NCI-H1436 treated with DMSO at 0.1 percent for 48 hours (cell line): ENCODE results near the gene PPM1A.
A peak's percentile ranks its signal among the peaks of the same experiment; 100 is the strongest.

Source experiments
- DNase-seq: peaks from one replicate; lab custom pipeline; 2025; lab: John Stamatoyannopoulos, UW

The PPM1A gene

DNA sequence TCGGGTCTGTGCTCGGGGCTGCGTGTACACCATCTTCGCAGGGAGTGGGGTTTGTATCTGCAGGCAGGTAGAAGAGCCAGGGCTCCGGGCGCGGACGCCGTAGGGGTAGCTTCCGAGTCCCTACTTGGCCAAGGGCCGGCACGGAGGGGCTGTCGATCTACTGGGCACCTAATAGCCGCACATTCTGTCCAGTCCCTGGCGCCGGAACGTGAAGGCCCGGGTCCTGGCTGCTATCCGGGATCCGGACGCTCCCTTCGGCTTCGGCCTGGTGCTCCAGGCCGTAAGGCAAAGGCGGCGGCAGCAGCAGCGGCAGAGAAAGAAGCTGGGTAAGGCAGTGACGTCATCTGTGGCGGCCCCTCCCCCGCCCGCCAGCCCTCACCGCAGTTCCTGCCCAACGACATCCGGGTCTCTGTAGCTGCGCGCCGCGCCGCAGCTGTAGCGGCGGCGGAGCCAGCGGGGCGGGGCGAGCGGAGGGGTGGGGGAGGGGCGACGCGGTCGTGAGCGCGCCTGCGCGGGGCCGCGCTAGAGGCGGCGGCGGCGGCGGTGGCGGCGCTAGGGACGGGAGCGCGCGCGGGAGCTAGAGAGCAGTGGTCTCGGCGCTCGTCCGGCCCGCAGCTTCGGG, at the start of gene PPM1A:
Gene PPM1A (plus strand): TSS at position 525 of the 622 bp plus-strand sequence. CDS start 33,483 bp downstream, outside the sequence.
- DNase-seq, result peak; percentile 69

DNA sequence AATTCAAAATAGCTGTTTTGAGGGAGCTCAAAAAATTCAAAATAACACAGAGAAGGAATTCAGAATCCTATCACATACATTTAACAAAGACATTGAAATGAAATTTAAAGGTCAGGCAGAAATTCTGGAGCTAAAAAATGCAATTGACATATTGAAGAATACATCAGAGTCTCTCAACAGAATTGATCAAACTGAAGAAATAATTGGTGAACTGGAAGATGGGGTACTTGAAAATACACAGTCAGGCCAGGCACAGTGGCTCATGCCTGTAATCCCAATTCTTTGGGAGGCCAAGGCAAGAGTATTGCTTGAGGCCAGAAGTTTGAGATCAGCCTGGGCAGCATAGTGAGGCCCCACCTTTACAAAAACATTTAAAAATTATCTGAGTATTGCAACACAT, 49.7 kb upstream of the PPM1A start:
- no peak for DNase-seq

DNA sequence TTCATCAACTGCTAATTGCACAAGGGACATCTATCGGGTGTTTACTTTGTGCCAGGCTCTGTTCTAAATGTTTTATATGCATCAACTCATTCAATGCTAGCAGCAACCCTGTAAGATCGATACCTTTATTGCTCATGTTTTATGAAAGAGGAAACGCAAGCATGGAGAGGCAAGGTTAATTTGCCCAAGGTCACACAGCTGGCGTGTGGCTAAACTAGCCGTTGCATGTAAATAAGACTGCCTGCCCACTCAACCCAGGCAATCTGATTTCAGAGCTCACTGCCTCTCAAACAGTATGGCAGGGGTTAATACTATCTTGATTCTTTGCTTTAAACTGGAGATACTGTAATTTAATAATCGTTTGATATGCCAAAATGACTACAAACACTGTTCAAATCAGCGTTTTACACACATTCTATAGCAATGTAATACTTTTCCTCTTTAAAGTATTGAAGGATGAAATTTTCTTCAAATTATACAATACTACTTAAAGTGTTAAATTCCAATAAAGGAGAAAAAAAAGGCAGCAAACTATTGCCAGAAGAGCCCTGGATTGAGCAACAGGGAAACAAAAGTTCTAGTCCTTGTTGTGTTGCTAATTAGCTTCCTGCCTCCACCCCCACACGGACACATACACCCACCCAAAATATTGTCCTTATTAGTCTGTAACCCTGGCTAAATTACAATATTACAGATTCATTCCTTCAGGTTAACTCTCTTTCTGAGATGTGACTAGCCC, 44.7 kb upstream of the PPM1A start:
- DNase-seq, result no peak

DNA sequence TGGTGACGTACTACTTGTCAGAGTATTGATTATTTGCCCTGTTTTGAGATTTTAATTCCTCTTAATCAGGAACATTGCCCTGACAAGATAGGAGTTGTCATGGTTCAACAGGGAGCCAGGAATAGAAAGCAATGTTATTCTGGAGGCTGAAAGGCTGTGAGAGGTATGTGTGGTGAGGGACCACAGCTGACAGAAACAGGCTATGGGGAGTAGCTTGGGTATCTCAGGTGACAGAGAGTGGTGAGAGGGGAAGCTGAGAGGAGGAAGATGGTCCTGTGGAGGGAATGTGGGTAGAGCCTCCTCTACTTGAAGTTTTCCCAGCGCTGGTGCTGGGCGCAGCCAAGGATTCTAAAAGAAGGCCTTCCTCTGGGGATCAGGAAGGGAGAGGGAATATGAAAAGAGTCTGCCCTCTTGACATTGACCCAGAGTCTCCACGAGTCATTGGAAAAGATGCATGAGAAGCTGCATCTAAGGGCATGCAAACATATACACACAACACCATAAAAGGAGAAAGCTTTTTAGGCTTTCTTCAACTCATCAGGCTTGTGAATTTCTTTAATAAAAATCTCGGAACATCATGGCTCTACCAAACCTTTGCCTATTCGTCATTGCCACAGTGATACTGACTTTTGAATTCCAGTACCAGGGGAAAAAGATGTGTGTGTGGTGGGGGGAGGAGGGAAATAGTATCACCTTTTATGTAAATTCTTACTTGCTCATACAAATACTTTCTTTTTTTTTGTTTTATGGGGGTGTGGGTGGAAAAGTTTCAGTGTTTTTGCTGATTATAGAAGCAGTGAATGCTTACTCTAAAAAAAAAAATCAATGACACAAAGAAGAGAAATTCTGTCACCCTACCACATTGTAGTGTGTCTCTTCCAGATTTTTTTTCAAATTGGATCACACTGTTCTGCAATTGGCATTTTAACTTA, 43.9 kb upstream of the PPM1A start:
- no peak for DNase-seq

DNA sequence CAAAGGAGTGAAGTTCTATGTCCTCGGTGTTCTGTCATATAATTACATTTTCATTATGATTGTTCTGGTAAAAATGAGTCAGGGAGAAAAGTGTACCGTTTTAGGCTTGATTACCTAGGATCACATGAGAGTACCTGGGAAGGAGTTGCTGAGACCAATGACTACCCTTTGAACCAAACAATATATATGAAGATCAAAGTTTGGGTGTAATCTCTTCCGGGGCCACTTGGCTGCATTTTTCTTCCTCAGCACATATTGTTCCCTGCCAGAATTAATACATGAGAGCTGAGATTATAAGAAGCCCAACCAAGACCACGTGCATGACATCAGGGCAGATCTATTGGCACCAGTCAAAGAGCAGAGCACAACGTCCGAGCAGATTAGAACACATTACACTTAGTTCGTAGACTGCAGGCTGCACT, 42.8 kb upstream of the PPM1A start:
- no peak for DNase-seq

DNA sequence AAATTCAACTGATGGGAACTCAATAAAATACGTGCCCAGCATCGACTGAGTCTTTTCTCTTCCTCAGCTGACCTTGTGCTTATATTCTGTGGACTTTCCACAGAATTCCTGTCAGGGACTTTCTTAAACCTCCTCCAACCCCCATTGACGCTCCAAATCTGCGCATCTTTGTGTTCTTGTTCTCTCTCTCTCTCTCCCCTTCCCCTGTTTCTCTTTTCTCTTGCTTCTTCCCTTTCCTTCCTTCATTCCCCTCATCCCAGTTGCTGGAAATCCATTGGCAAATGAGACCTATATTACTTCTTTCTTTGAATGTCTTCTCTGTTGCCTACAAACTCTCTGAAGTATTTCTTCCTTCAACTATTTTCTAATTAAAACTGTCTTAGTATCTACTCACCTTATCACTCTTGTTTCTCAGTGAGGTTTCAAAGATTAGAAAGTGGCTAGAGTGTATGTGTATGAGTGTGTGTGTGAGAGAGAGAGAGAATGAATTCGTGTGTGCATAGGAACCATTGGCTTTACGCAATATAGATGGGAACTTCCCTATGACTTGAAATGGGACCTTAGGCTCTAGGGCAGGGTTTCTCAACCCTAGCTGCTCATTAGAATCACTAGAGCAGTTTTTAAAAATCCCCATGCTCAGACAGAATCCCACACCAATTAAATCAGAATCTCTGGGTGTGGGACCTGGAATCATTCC, 42.0 kb upstream of the PPM1A start:
- no peak for DNase-seq

DNA sequence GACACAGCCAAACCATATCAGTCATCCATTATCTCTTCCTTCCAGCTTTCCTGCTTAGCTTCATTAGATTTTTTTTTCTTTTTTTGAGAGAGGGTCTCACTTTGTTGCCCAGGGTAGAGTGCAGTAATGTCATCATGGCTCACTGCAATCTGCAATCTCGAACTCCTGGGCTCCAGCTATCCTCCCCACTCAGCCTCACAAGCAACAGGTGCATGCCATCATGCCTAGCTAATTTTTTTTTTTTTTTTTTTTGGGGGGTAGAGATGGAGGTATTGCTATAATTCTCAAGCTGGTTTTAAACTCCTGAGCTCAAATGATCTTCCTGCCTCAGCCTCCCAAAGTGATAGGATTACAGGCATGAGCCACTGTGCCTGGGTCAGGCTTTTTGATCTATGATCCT, 38.3 kb upstream of the PPM1A start:
- DNase-seq, result no peak

DNA sequence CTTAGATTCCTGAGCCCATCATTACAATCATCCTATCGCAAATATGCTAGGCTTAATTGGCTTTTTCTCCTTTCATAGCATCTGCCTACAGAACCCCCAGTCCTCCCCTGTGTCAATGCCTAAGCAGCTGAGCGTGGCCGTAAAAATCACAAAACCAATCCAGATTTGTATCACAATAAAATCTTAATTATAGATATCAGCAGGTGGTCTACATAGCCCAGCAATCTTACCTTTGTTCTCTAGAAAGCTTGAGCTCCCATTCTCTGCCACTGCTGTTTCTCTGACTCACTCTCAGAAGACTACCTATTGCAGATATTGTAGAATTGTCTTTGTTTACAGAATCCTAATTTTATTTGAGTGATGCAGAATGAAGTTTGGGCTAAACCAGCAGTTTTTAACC, 37.9 kb upstream of the PPM1A start:
- DNase-seq, result no peak

DNA sequence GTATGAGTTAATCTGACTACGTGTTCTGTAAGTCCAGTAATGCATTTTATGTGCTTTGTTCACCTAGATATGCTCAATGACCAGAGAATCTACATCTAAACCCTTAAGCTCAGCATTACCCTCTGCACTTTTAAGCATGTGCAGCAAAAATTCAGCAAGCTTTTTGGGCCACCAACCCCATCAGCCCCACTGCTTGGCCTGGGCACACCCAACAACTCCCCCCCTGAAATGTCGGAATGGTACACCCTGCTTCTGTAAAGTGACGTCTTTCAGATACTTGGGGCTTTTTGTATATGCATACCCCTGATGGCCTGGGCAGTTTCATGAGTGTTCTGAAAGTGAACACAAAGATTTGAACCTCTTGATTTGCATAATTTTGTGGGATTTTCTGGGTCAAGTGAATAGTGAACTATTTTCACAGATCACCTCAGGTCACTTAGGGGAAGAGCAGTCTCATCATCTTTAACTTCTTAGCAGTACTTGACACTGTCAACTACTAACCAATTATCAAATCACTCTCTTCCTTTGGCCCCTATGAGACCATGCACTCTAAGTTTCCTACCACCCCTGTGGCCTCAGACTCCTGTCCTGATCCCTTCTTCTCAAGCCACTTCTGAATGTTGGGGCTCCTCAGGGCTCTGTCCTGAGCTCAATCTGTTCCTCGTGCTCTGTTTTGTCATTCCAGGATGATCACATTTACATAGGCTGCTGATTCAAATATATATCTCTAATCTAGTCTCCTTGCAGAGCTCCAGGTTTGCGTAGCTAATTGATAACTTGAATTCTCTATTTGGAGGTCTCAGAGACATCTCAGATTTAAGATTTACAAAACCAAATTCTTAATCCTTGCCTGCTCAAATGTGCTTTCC, 36.3 kb upstream of the PPM1A start:
- no peak for DNase-seq

DNA sequence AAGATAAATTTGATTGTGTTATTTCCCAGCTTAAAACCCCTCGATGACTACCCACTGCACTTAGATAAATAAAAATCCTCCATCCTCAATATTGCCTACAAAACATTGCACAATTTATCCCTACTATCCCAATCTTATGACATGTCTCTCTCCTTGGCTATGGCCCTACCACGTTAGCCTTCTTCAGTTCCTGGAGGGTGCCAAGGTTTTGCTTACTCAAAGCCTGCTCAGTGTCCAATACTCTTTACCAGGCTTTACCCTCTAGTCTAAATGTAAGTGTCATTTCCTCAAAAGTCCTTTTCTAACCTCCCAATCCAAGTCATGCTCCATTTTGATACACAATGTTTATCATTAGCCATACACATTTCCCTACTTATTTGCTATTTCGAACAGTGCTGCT, 35.0 kb upstream of the PPM1A start:
- no peak for DNase-seq

DNA sequence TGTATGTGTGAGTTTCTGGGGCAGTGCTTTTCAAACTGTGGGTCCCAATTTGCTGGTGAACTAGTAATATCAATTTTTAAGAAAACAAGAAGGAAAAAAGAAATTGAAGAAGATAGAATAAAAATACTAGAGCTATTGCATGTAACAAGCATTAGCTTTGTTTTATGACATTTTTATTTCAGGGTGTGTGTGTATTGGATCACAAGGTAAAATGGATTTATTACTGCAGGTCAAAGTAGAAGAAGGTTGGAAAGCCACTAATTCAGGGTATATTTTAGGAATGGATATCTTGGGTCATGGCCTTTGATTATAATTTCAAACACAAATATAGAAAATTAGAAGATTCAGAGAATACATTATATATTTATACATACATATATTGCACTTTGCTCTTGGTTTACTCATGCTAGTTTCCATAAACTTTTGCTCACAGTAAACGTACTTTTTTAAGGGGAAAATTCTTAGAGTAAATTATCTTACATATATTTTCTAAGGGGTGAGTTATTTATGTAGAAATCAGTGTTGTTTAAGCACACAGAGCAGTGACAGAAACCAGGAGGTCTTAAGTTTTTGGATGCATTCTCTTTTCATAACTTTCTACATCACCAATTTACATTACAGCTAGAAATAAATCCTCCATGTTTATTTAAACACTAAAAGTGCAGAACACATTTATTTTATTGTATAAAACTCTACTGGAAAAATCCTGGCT, 34.5 kb upstream of the PPM1A start:
- no peak for DNase-seq

DNA sequence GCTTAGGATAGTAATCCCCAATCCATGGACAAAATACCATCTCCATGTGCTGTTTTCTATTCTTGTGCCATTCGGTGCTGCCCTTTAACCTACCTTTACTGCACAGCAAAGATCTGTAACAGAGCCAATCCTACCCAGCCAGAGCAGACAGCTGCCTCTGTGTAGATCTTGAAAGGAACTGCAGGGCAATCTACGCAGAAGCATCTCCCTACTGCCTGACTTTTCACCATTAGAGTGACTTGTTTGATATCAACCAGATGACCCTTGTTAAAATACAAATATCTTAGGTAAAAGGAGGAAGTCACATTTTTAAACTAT, 33.9 kb upstream of the PPM1A start:
- no peak for DNase-seq

DNA sequence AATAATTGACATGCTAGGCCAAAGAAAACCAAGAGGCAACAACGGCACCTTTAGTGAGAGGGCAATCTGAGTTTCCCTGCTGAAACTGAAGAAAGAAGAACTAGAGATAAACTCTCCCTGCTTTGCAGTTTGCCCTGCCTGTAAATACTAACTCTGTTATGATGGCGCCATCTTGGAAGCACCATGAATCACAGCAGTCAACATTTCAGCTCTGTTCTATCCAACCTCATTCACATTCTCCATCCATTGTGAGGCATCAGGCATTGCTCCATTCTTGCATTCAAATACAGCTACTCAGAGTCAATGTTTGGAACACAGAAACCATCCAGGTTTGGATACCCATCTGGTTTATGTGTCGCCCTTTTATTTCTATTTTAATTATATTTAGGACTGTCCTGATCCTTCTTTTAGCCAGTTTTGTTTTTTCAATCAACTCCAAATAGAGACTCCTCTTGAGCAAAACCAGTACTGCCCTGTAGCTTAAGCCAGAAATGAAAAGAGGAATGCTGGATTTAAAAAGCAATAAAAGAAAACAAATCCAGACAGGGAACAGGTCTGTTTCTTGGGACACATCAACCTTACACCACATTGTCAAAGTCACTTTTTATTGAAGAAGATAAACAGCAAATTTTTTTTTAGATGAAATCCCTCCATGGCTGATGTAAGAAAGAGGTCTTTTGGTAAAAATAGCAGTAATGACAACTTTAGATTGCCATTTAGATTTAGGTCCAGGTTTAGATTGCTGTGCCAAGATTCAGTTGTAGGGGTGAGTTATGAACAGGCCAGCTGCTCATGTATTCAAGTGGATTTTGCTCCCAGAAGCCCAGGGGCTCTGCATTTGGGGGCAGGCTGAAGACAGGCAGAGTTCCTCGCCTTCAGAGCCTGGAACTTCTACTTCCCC, 33.3 kb upstream of the PPM1A start:
- DNase-seq, result no peak

DNA sequence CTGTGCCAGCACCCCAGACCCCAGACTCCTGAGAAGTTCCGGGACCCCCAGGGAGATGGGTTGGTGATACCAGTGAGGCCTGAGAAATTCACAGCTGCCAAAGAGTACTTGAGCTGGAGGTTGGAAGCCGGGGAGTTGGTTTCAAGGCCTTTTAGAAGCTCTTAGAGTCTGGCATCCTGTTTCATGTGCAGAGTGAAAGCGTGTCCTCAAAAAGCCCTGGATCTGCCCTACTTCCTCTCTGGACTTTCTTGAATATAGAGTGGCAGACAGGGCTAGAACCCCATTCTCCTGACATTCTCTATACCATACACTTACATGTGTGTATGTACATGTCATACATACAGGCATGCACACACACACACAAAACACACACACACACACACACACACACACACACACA, 31.3 kb upstream of the PPM1A start:
- no peak for DNase-seq

DNA sequence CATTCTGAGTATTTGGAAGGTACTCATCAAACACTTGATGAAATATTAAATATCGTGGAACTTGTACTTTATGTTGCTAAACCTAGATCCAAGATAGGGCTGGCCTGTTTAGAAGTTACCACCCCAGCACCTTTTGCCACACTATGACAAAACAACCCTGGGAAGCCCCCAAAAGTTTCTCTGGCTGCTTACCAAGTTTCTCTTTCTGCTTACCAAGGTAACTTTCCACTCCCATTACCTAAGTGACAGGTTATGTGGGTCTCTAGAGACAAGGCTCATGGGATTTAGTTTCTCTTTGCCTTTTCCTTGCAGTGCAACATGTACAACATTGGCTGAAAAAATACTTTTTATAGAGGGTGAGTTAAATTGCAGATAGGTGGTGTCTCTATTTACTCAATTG, 28.9 kb upstream of the PPM1A start:
- no peak for DNase-seq

DNA sequence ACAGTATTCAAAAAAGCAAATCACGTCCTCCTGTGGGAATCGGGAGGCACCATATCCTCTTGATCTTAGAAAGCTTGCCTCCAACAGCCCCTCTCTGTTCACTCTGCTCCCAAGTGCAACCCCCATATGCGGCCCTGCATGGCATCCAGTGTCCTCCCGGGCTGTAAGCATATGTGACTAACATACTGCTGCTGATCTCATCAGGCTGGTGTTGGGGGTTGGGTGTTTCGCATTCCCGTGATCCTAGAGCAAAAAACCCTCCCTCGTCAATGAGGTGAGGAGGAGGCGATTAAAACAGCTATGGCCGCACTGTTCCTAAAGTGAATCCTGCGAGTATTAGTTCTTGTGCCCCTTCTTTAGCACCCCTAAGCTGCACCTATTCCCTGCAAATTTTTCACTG, 28.1 kb upstream of the PPM1A start:
- DNase-seq, result no peak

DNA sequence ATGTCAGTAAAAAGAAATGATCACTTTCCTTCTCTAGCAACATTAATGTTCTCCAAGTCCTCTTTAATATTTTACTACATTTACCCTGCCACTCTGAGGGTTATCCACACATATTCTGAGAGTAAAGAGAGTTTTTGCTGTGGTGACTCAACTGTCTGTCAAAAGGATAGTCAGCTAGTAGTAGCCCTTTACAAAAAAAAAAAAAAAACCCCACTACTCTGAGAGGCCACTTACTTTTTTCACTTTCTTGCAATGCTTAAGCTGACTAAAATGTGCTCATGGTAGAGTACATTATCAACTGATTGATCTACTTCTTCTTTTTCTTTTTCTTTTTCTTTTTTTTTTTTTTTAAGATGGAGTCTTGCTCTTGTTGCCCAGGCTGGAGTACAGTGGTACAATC, 27.6 kb upstream of the PPM1A start:
- DNase-seq, result no peak

DNA sequence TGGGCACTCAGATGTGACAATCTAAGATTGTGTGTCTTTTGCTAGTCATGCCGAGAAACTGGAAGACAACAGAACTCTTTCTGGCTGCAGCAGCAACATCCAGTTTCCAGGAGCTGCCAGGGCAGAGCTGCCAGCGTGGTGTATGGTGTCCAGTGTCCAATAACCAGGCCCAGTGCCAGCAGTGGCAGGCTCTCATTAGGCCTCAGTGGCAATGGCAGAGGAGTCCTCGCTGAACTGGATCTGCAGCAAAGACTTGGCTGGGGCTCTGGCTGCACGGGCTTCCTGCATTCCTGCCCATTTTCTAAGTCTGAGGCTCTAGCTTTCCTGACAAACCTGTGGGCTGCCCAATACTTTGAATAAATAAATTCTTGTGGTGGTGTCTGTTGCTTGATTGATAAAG, 26.2 kb upstream of the PPM1A start:
- no peak for DNase-seq

DNA sequence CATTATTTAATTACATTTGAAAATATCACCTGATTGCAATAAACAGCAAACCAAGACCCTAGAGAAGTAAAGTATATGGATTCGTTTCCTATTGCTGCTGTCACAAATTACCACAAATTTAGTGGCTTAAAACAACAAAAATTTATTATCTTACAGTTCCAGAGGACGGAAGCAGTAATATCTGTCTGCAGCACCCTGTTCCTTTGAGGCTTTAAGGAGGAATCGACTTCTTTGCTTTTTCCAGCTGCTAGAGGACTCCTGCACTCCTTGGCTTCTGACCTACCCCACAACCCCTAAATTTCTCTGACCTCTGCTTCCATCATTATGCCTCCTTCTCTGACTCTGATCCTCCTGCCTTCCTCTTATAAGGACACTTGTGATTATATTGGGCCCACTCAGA, 23.8 kb upstream of the PPM1A start:
- no peak for DNase-seq

DNA sequence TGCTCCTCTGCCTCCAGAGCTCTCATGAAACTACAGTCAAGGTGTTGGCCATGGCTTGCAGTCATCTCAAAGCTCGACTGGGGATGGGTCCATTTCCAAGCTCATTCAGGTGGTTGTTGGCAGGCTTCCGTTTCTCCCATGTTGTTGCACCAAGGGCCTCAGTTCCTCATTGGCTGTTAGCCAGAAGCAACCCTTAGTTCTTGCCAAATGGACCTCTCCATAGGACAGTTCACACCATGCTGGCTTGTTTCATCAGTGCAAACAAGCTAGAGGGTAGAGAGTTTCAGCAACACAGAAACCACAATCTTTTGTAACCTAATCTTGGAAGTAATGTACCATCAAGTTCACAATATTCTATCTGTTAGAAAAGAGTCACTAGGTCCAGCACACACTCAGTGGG, 22.7 kb upstream of the PPM1A start:
- DNase-seq, result no peak
